IMR-90 (cell line): Measurements from ENCODE around the gene CDK14. TPM values are rescaled to one million over a fixed set of nuclear protein-coding genes. Genes with fewer than 3 reads are reported as not detected.
"Not testable (repeated sequence)": the region's sequence is repeated elsewhere in the genome, so short reads cannot be mapped to it uniquely, and the experiment has no call there.

Experiments used
- ATAC-seq: fragments of 200-7000 bp; cut with Tn5 transposase; 2 replicates; pipeline ENCODE4 v1.9.1; 2020; ENCODE audit warnings: low read depth, mild to moderate bottlenecking, moderate library complexity
- BruUV-seq: library from RNA; stranded (reverse); fragments of 400-500 nt; replicated peaks from 2 replicates; lab custom pipeline; 2021; lab: Mats Ljungman, UMichigan
- CTCF ChIA-PET: fragments of 300-600 bp; formaldehyde crosslinking; extraction: SDS; loops from one replicate; lab custom pipeline; 2021; ENCODE audit warnings: antibody characterized with exemption; lab: Yijun Ruan, JAX
- POLR2A ChIA-PET: fragments of 300-600 bp; sonication (Branson Sonifier 250); formaldehyde crosslinking; loops from one replicate; lab custom pipeline; 2022; ENCODE audit warnings: antibody characterized with exemption; ENCODE audit not compliant: unreplicated experiment; lab: Charles Lee
- DNase-seq: peaks from one replicate; pipeline ENCODE4 v3.0.0; 2013
- H2AFZ ChIP-seq: replicated peaks from 2 replicates; pipeline ENCODE3; 2013; ENCODE audit warnings: low read length, mild to moderate bottlenecking; ENCODE audit not compliant: poor library complexity
- H2AK5ac ChIP-seq: 2 replicates; pipeline ENCODE4 v1.6.1; 2013; ENCODE audit warnings: low read depth, low read length, inconsistent platforms
- H2AK9ac ChIP-seq: replicated peaks from 2 replicates; pipeline ENCODE3; 2013; ENCODE audit warnings: mild to moderate bottlenecking, low read depth, low read length, moderate library complexity; ENCODE audit not compliant: poor library complexity
- H2BK120ac ChIP-seq: 2 replicates; pipeline ENCODE4 v1.6.1; 2013; ENCODE audit warnings: low read depth, low read length, inconsistent platforms
- H2BK15ac ChIP-seq: 3 replicates; pipeline ENCODE4 v1.6.1; 2013; ENCODE audit warnings: low read depth, low read length, inconsistent platforms
- H2BK20ac ChIP-seq: 2 replicates; pipeline ENCODE4 v1.6.1; 2013; ENCODE audit warnings: low read depth, mild to moderate bottlenecking, inconsistent platforms, low read length, moderate library complexity
- H2BK5ac ChIP-seq: 2 replicates; pipeline ENCODE4 v1.6.1; 2013; ENCODE audit warnings: mild to moderate bottlenecking, low read depth, low read length, inconsistent platforms; ENCODE audit not compliant: poor library complexity, severe bottlenecking
- H3K14ac ChIP-seq: replicated peaks from 2 replicates; pipeline ENCODE4 v1.6.1; 2013; ENCODE audit warnings: low read depth, low read length, inconsistent platforms
- H3K18ac ChIP-seq: 2 replicates; pipeline ENCODE4 v1.6.1; 2013; ENCODE audit warnings: low read depth, low read length, control low read depth
- H3K23ac ChIP-seq: 2 replicates; pipeline ENCODE4 v1.6.1; 2013; ENCODE audit warnings: low read depth, low read length, inconsistent platforms
- H3K27ac ChIP-seq: 2 replicates; pipeline ENCODE4 v1.5.1; 2013; ENCODE audit warnings: mild to moderate bottlenecking, control low read depth, low read length; ENCODE audit not compliant: insufficient read depth
- H3K27me3 ChIP-seq: 2 replicates; pipeline ENCODE4 v1.6.1; 2013; ENCODE audit warnings: low read length; ENCODE audit not compliant: control insufficient read depth, insufficient read depth
- H3K36me3 ChIP-seq: 2 replicates; pipeline ENCODE4 v1.6.1; 2013; ENCODE audit warnings: low read length, mixed read lengths; ENCODE audit not compliant: control insufficient read depth, insufficient read depth
- H3K4ac ChIP-seq: 2 replicates; pipeline ENCODE4 v1.6.1; 2013; ENCODE audit warnings: low read depth, low read length, inconsistent platforms
- H3K4me1 ChIP-seq: 2 replicates; pipeline ENCODE4 v1.6.1; 2013; ENCODE audit warnings: low read length, mixed read lengths; ENCODE audit not compliant: control insufficient read depth, insufficient read depth
- H3K4me2 ChIP-seq: 2 replicates; pipeline ENCODE4 v1.6.1; 2013; ENCODE audit warnings: low read depth, mild to moderate bottlenecking, control low read depth, low read length, moderate library complexity
- H3K4me3 ChIP-seq: 2 replicates; pipeline ENCODE4 v1.5.1; 2013; ENCODE audit warnings: low read depth, mild to moderate bottlenecking, control low read depth, low read length, moderate library complexity; ENCODE audit not compliant: insufficient read depth
- H3K56ac ChIP-seq: 2 replicates; pipeline ENCODE4 v1.6.1; 2013; ENCODE audit warnings: low read length, inconsistent platforms; ENCODE audit not compliant: insufficient read depth; ENCODE audit errors: extremely low read depth
- H3K79me1 ChIP-seq, 2 experiments: 2 replicates each; pipeline ENCODE4 v1.6.1; 2013; ENCODE audit warnings: low read length in 2 of 2, inconsistent platforms in 1 of 2, low read depth in 1 of 2
- H3K9ac ChIP-seq: 2 replicates; pipeline ENCODE4 v1.6.1; 2013; ENCODE audit warnings: low read depth, low read length, control low read depth
- H3K9me1 ChIP-seq: 2 replicates; pipeline ENCODE4 v1.6.1; 2013; ENCODE audit warnings: low read length, inconsistent platforms; ENCODE audit not compliant: insufficient read depth
- H3K9me3 ChIP-seq: 2 replicates; pipeline ENCODE4 v1.6.1; 2013; ENCODE audit warnings: low read length; ENCODE audit not compliant: control insufficient read depth, insufficient read depth
- H4K20me1 ChIP-seq: 2 replicates; pipeline ENCODE4 v1.6.1; 2013; ENCODE audit warnings: low read length, inconsistent platforms; ENCODE audit not compliant: insufficient read depth
- H4K5ac ChIP-seq: 2 replicates; pipeline ENCODE4 v1.6.1; 2013; ENCODE audit warnings: mild to moderate bottlenecking, low read depth, low read length, control low read depth
- H4K8ac ChIP-seq, 2 experiments: 2 replicates each; pipeline ENCODE4 v1.6.1; 2013; ENCODE audit warnings: low read depth in 2 of 2, low read length in 2 of 2, control low read depth in 1 of 2, inconsistent platforms in 1 of 2
- H4K91ac ChIP-seq: 2 replicates; pipeline ENCODE4 v1.6.1; 2013; ENCODE audit warnings: low read depth, low read length, inconsistent platforms; ENCODE audit not compliant: insufficient read depth
- WGBS, 2 experiments: methylation state at CpG; one replicate each; pipeline versions ENCODE4 v1.1.5 to v1.1.7; 2013; ENCODE audit warnings: missing lambda C conversion rate in 2 of 2; ENCODE audit not compliant: insufficient read length in 1 of 2; ENCODE audit errors: extremely low coverage in 2 of 2; 5-methylcytosine and 5-hydroxymethylcytosine counted together
- dilution Hi-C: fragments of 300-500 bp; cut with HindIII; formaldehyde crosslinking; loops from one replicate; pipeline ENCODE4 v1.14.3; 2018; ENCODE audit warnings: low sequenced_read_pairs; ENCODE audit not compliant: unreplicated experiment
- in situ Hi-C: fragments of 300-500 bp; cut with MboI; formaldehyde crosslinking; loops from 3 replicates; pipeline ENCODE4 v1.14.3; 2019; ENCODE audit warnings: low sequenced_read_pairs, inconsistent platforms, mixed read lengths
- intact Hi-C: fragments of 100-400 bp; cut with micrococcal nuclease; formaldehyde crosslinking; loops from 2 replicates; pipeline ENCODE4 v1.10.0; 2022
- polyA plus RNA-seq, 3 experiments: library from polyadenylated mRNA; depleted of rRNA; stranded (reverse); fragments of >200 nt; gene quantifications; 2 replicates each; pipeline ENCODE4 v1.2.3, GENCODE V29; 2012; ENCODE audit warnings: low replicate concordance in 1 of 3
- total RNA-seq: library from RNA; depleted of rRNA; stranded (reverse); fragments of >200 nt; gene quantifications from 2 replicates; pipeline ENCODE4 v1.2.3, GENCODE V29; 2012

Gene CDK14
- total and polyA plus RNA-seq, 2 of the 4 experiments (the other 2 are of a cell fraction) = 10.1 to 29.6 TPM

- H4K5ac ChIP-seq, H2BK5ac ChIP-seq, DNase-seq, H3K27me3 ChIP-seq, H3K18ac ChIP-seq, H2BK120ac ChIP-seq, H3K23ac ChIP-seq, H3K9me3 ChIP-seq, dilution Hi-C loops, H2AK5ac ChIP-seq, BruUV-seq, H2BK15ac ChIP-seq, H2AK9ac ChIP-seq, H3K36me3 ChIP-seq, H3K4me3 ChIP-seq, H3K9ac ChIP-seq, in situ Hi-C loops, H3K14ac ChIP-seq, H4K91ac ChIP-seq, H3K4me2 ChIP-seq, H3K27ac ChIP-seq, H3K4ac ChIP-seq, H2AFZ ChIP-seq, H4K8ac ChIP-seq, H3K4me1 ChIP-seq, H3K9me1 ChIP-seq, H2BK20ac ChIP-seq, H4K20me1 ChIP-seq, ATAC-seq, POLR2A ChIA-PET, H3K56ac ChIP-seq: not testable (repeated sequence)
- intact Hi-C loops = loop anchor here (5.0 to 10.0 kb wide), 2 partner anchors 172 to 315 kb away; partner anchors contain the start of gene CDK14
- peaks cover 4 to 11% of the 10 kb centered on the region in 2 experiments; a peak in 2 of 4 replicates for H3K79me1 ChIP-seq
- no CpG with 5 or more reads among the region's 5 CpGs for WGBS, 2 experiments
- CTCF ChIA-PET = interaction anchor here (1.1 kb wide), 1 partner anchor 13 kb away, joined by 3 read pairs; no protein-coding TSS in a partner anchor
These were observed 173.4 kb downstream of the CDK14 start for GRCh38 chr7:90769566-90769965.
